MM.1S (cell line): ENCODE results near the gene RPL10.

ENCODE experiments used
- DNase-seq: peaks from one replicate; pipeline ENCODE4 v3.0.0-alpha.2; 2015
- H2AFZ ChIP-seq: fragments of 300-600 bp; sonication (generic); 2 replicates; pipeline ENCODE4 v1.6.0; 2016; ENCODE audit warnings: antibody characterized with exemption, low read length
- H3F3A ChIP-seq: fragments of 300-600 bp; sonication (generic); 2 replicates; pipeline ENCODE4 v1.6.1; 2016; ENCODE audit warnings: mild to moderate bottlenecking, antibody characterized with exemption, low read length, moderate library complexity, mixed read lengths; ENCODE audit not compliant: insufficient read depth
- H3K27ac ChIP-seq: fragments of 300-600 bp; sonication (generic); 2 replicates; pipeline ENCODE4 v1.5.1; 2016; ENCODE audit warnings: mild to moderate bottlenecking, low read length
- H3K27me3 ChIP-seq: fragments of 300-600 bp; sonication (generic); replicated peaks from 2 replicates; pipeline ENCODE4 v1.6.0; 2016; ENCODE audit warnings: low read length; ENCODE audit not compliant: insufficient read depth
- H3K36me3 ChIP-seq: fragments of 300-600 bp; sonication (generic); replicated peaks from 2 replicates; pipeline ENCODE4 v1.6.1; 2016; ENCODE audit warnings: mild to moderate bottlenecking, low read length, mixed read lengths; ENCODE audit not compliant: insufficient read depth
- H3K4me1 ChIP-seq: fragments of 300-600 bp; sonication (generic); 2 replicates; pipeline ENCODE4 v1.6.1; 2016; ENCODE audit warnings: low read length, mixed read lengths
- H3K4me2 ChIP-seq: fragments of 300-600 bp; sonication (generic); 2 replicates; pipeline ENCODE4 v1.6.0; 2016; ENCODE audit warnings: low read depth, low read length
- H3K4me3 ChIP-seq: fragments of 300-600 bp; sonication (generic); 2 replicates; pipeline ENCODE4 v1.5.1; 2016; ENCODE audit warnings: low read length, mixed read lengths
- H3K79me2 ChIP-seq: fragments of 300-600 bp; sonication (generic); 2 replicates; pipeline ENCODE4 v1.6.1; 2016; ENCODE audit warnings: mixed run types, low read length, mixed read lengths
- H3K9ac ChIP-seq: fragments of 300-600 bp; sonication (generic); 2 replicates; pipeline ENCODE4 v1.6.1; 2016; ENCODE audit warnings: low read length, mixed read lengths
- H3K9me2 ChIP-seq: fragments of 300-600 bp; sonication (generic); replicated peaks from 2 replicates; pipeline ENCODE4 v1.6.1; 2016; ENCODE audit warnings: mild to moderate bottlenecking, low read length, mixed read lengths; ENCODE audit not compliant: insufficient read depth
- H3K9me3 ChIP-seq: fragments of 300-600 bp; sonication (generic); replicated peaks from 2 replicates; pipeline ENCODE4 v1.6.1; 2016; ENCODE audit warnings: mild to moderate bottlenecking, low read length, mixed read lengths; ENCODE audit not compliant: insufficient read depth
- H4K20me1 ChIP-seq: fragments of 300-600 bp; sonication (generic); 2 replicates; pipeline ENCODE4 v1.6.1; 2016; ENCODE audit warnings: mild to moderate bottlenecking, low read length, moderate library complexity, mixed read lengths; ENCODE audit not compliant: insufficient read depth
- CTCF ChIP-seq: fragments of 300-600 bp; sonication (generic); IDR thresholded peaks from 2 replicates; pipeline ENCODE4 v1.5.1; 2016; ENCODE audit warnings: antibody characterized with exemption, low read length, mixed read lengths
- EZH2 ChIP-seq: fragments of 300-600 bp; sonication (generic); optimal IDR thresholded peaks from 2 replicates; pipeline ENCODE3; 2017; ENCODE audit warnings: low read depth, mild to moderate bottlenecking, antibody characterized with exemption, low read length, mixed read lengths
- EZH2phosphoT487 ChIP-seq: fragments of 300-600 bp; sonication (generic); IDR thresholded peaks from 2 replicates; pipeline ENCODE4 v1.6.1; 2018; ENCODE audit warnings: antibody characterized with exemption, low read length

RPL10 gene

GRCh38 chrX:154419189-154419588, 21.0 kb downstream of the RPL10 start:
- Histone ChIP-seq H3F3A (no peaks in the 10 kb centered on the region), H3K9ac (no peak overlapping the region), H3K4me3 (no peak overlapping the region), H3K36me3 (no peaks in the 10 kb centered on the region), H3K9me2 (no peaks in the 10 kb centered on the region), H2AFZ (no peak overlapping the region), H3K27me3 (no peaks in the 10 kb centered on the region), H3K27ac (no peak overlapping the region), H3K9me3 (no peaks in the 10 kb centered on the region), H3K4me1 (no peaks in the 10 kb centered on the region), H3K79me2 (no peaks in the 10 kb centered on the region), H4K20me1 (no peaks in the 10 kb centered on the region), H3K4me2 (no peak overlapping the region)
- no peak for TF ChIP-seq EZH2phosphoT487
- no peak for DNase-seq

- Histone ChIP-seq H3K79me2 (no peaks in the 10 kb centered on the region), H3K27ac (no peak overlapping the region), H4K20me1 (no peaks in the 10 kb centered on the region), H3F3A (no peaks in the 10 kb centered on the region), H3K27me3 (no peaks in the 10 kb centered on the region), H2AFZ (no peak overlapping the region), H3K4me3 (no peak overlapping the region), H3K9me3 (no peaks in the 10 kb centered on the region), H3K9me2 (no peaks in the 10 kb centered on the region), H3K9ac (no peak overlapping the region), H3K36me3 (no peaks in the 10 kb centered on the region), H3K4me1 (no peaks in the 10 kb centered on the region), H3K4me2 (no peak overlapping the region)
- DNase-seq: no peak
- TF ChIP-seq CTCF (no peak), EZH2phosphoT487 (no peak), EZH2 (no peak)
These were observed 21.7 kb downstream of the RPL10 start for GRCh38 chrX:154419688-154420401.

- TF ChIP-seq EZH2phosphoT487 (no peak), CTCF (no peak), EZH2 (no peak)
- Histone ChIP-seq H2AFZ (no peak overlapping the region), H3K4me2 (no peak overlapping the region), H3K9ac (no peak overlapping the region), H3K4me3 (no peak overlapping the region), H4K20me1 (no peaks in the 10 kb centered on the region), H3K79me2 (no peaks in the 10 kb centered on the region), H3K9me3 (no peaks in the 10 kb centered on the region), H3K9me2 (no peaks in the 10 kb centered on the region), H3K4me1 (no peaks in the 10 kb centered on the region), H3K27ac (no peak overlapping the region), H3K27me3 (no peaks in the 10 kb centered on the region), H3F3A (no peaks in the 10 kb centered on the region), H3K36me3 (no peaks in the 10 kb centered on the region)
- no peak for DNase-seq
These were observed 22.2 kb downstream of the RPL10 start for GRCh38 chrX:154420402-154420756.

DNA sequence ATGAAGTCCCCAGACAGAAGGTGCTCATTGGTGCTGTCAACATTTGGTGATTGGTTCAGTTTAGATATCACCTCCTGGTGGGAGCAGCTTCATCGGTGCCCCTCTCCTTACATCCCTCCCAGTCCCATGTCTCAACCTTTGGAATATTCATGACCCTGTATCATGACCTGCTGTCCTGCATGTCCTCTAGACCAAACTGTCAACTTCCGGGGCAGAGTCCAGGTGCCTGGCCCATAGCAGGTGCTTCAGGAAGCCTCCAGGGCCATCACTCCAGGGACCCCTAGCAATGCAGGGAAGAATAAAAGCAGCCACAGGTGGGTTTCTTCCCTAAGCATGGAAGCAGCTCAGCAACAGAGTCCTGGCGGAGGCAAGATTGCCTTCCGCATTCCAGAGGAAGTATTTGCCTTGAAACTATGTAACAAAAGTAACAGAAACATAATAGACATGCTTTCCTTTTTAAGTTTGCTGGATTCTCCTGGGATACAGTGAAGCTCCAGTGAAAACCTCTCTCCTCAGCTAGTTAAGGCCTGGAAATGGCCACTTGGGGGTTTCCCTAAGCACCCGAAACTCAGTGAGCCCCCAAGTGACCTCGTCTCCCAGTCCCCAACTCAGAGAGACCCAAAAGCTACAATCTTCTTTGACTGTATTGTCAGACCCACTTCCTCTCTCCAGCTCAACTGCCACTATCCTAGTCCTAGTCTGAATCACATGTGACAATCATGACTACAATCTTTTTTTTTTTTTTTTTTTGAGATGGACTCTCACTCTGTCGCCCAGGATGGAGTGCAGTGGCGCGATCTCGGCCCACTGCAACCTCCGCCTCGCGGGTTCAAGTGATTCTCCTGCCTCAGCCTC, 29.0 kb downstream of the RPL10 start:
- H2AFZ ChIP-seq: no peak overlapping the region
- no peak overlapping the region for H3K4me3 ChIP-seq
- H3K9ac ChIP-seq: no peak overlapping the region
- H3K79me2 ChIP-seq: peaks cover 24% of the 10 kb centered on the region
- no peaks in the 10 kb centered on the region for H3K9me2 ChIP-seq
- H3K27ac ChIP-seq: no peak overlapping the region
- no peaks in the 10 kb centered on the region for H4K20me1 ChIP-seq
- no peak for DNase-seq
- no peak overlapping the region for H3K4me2 ChIP-seq
- no peaks in the 10 kb centered on the region for H3K27me3 ChIP-seq
- TF ChIP-seq EZH2phosphoT487 (no peak), CTCF (no peak), EZH2 (no peak)
- no peaks in the 10 kb centered on the region for H3K4me1 ChIP-seq
- no peaks in the 10 kb centered on the region for H3K36me3 ChIP-seq
- H3K9me3 ChIP-seq: no peaks in the 10 kb centered on the region
- H3F3A ChIP-seq: no peaks in the 10 kb centered on the region
